ENCODE measurements around the gene CENPO.

The CENPO gene

GRCh38 chr2:24853996-24854395 is 60.8 kb downstream of the CENPO start:
- in situ Hi-C loops (cut with MboI; ENCODE audit: low sequenced_read_pairs, unreplicated experiment) = no loop called here
- DNase-seq (ENCODE audit: low spot score) = no peak
- no peak for TF ChIP-seq CTCF (IDR thresholded peaks at IDR 0.05; ENCODE audit: borderline replicate concordance, control extremely low read depth, extremely low read depth, insufficient read depth, missing control alignments)

GRCh38 chr2:24855022-24855622 is 61.9 kb downstream of the CENPO start:
- no peak for DNase-seq (ENCODE audit: low spot score)
- no peak for TF ChIP-seq CTCF (IDR thresholded peaks at IDR 0.05; ENCODE audit: borderline replicate concordance, control extremely low read depth, extremely low read depth, insufficient read depth, missing control alignments)
- in situ Hi-C loops (cut with MboI; ENCODE audit: low sequenced_read_pairs, unreplicated experiment) = no loop called here

- no peak for TF ChIP-seq CTCF (IDR thresholded peaks at IDR 0.05; ENCODE audit: borderline replicate concordance, control extremely low read depth, extremely low read depth, insufficient read depth, missing control alignments)
- in situ Hi-C loops (cut with MboI; ENCODE audit: low sequenced_read_pairs, unreplicated experiment) = no loop called here
- DNase-seq (ENCODE audit: low spot score) = no peak
Observed at GRCh38 chr2:24855726-24856125, 62.5 kb downstream of the CENPO start.

- TF ChIP-seq CTCF (IDR thresholded peaks at IDR 0.05; ENCODE audit: borderline replicate concordance, control extremely low read depth, extremely low read depth, insufficient read depth, missing control alignments) = no peak
- DNase-seq (ENCODE audit: low spot score) = no peak
- in situ Hi-C loops (cut with MboI; ENCODE audit: low sequenced_read_pairs, unreplicated experiment) = no loop called here
Observed at GRCh38 chr2:24856791-24857211, 63.6 kb downstream of the CENPO start.

- in situ Hi-C loops (cut with MboI; ENCODE audit: low sequenced_read_pairs, unreplicated experiment) = no loop called here
- TF ChIP-seq CTCF (IDR thresholded peaks at IDR 0.05; ENCODE audit: borderline replicate concordance, control extremely low read depth, extremely low read depth, insufficient read depth, missing control alignments) = no peak
- no peak for DNase-seq (ENCODE audit: low spot score)
Observed at GRCh38 chr2:24857746-24858145, 64.5 kb downstream of the CENPO start.

- DNase-seq (ENCODE audit: low spot score) = no peak
- no peak for TF ChIP-seq CTCF (IDR thresholded peaks at IDR 0.05; ENCODE audit: borderline replicate concordance, control extremely low read depth, extremely low read depth, insufficient read depth, missing control alignments)
- in situ Hi-C loops (cut with MboI; ENCODE audit: low sequenced_read_pairs, unreplicated experiment) = no loop called here
Observed at GRCh38 chr2:24858996-24859395, 65.8 kb downstream of the CENPO start.
